Neural cell (in vitro differentiated cells): ENCODE data around the gene PCDHGA7. TPM values are rescaled to one million over a fixed set of nuclear protein-coding genes. Genes with fewer than 3 reads are reported as not detected.
"Not testable (repeated sequence)": the region's sequence is repeated elsewhere in the genome, so short reads cannot be mapped to it uniquely, and the experiment has no call there.

Experiments
- H2AFZ ChIP-seq: fragments of 200-600, 300-800 bp; sonication (generic), shearing (Covaris generic); 2 replicates; pipeline ENCODE4 v1.6.0; 2014; ENCODE audit warnings: low read depth, mild to moderate bottlenecking, antibody characterized with exemption, low read length, moderate library complexity
- H3F3A ChIP-seq: fragments of 200-600 bp; shearing (Covaris generic); 2 replicates; pipeline ENCODE4 v1.6.1; 2016; ENCODE audit warnings: mild to moderate bottlenecking, moderate library complexity, mixed read lengths, antibody characterized with exemption, low read length; ENCODE audit not compliant: insufficient read depth, poor library complexity, severe bottlenecking
- H3K27ac ChIP-seq: fragments of 200-600, 300-800 bp; sonication (generic), shearing (Covaris generic); 2 replicates; pipeline ENCODE4 v1.5.1; 2014; ENCODE audit warnings: mild to moderate bottlenecking, low read length, moderate library complexity
- H3K27me3 ChIP-seq: fragments of 300-800, 200-600 bp; sonication (generic), shearing (Covaris generic); 2 replicates; pipeline ENCODE4 v1.6.0; 2014; ENCODE audit warnings: mild to moderate bottlenecking, low read depth, low read length, moderate library complexity; ENCODE audit not compliant: insufficient read depth
- H3K36me3 ChIP-seq: fragments of 300-800, 200-600 bp; sonication (generic), shearing (Covaris generic); 2 replicates; pipeline ENCODE4 v1.5.1; 2014; ENCODE audit warnings: mild to moderate bottlenecking, antibody characterized with exemption, low read length, moderate library complexity; ENCODE audit not compliant: insufficient read depth
- H3K4me2 ChIP-seq: fragments of 300-800, 200-600 bp; sonication (generic), shearing (Covaris generic); 2 replicates; pipeline ENCODE4 v1.6.0; 2014; ENCODE audit warnings: mild to moderate bottlenecking, low read length
- H3K4me3 ChIP-seq: fragments of 300-800, 200-600 bp; sonication (generic), shearing (Covaris generic); 2 replicates; pipeline ENCODE4 v1.5.1; 2014; ENCODE audit warnings: mild to moderate bottlenecking, low read length, moderate library complexity
- H3K79me2 ChIP-seq: fragments of 200-600 bp; shearing (Covaris generic); replicated peaks from 2 replicates; pipeline ENCODE4 v1.6.0; 2014; ENCODE audit warnings: mild to moderate bottlenecking, low read length, moderate library complexity; ENCODE audit not compliant: insufficient read depth
- H3K9ac ChIP-seq: fragments of 300-800, 200-600 bp; sonication (generic), shearing (Covaris generic); 2 replicates; pipeline ENCODE4 v1.6.1; 2016; ENCODE audit warnings: mild to moderate bottlenecking, low read length, mixed read lengths
- H3K9me2 ChIP-seq: fragments of 200-600 bp; shearing (Covaris generic); 2 replicates; pipeline ENCODE4 v1.6.1; 2016; ENCODE audit warnings: mild to moderate bottlenecking, low read length, mixed read lengths; ENCODE audit not compliant: insufficient read depth
- H3K9me3 ChIP-seq: fragments of 200-600, 300-800 bp; sonication (generic), shearing (Covaris generic); 2 replicates; pipeline ENCODE4 v1.6.1; 2016; ENCODE audit warnings: mild to moderate bottlenecking, mixed run types, low read length, moderate library complexity, mixed read lengths
- H4K20me1 ChIP-seq: fragments of 200-600 bp; shearing (Covaris generic); 2 replicates; pipeline ENCODE4 v1.6.1; 2016; ENCODE audit warnings: mild to moderate bottlenecking, mixed run types; ENCODE audit not compliant: insufficient read depth
- CTCF ChIP-seq: fragments of 450-650 bp; IDR thresholded peaks from 2 replicates; pipeline ENCODE4 v1.5.1; 2014; ENCODE audit warnings: antibody characterized with exemption, mild to moderate bottlenecking, moderate library complexity; ENCODE audit not compliant: poor library complexity, severe bottlenecking
- EP300 ChIP-seq: fragments of 450-650 bp; conservative IDR thresholded peaks from 2 replicates; pipeline ENCODE4 v1.6.1; 2014; ENCODE audit warnings: antibody characterized with exemption, mild to moderate bottlenecking, moderate library complexity; ENCODE audit not compliant: poor library complexity, severe bottlenecking
- EZH2 ChIP-seq: fragments of 200-600, 300-800 bp; shearing (Covaris generic), sonication (generic); IDR thresholded peaks from 2 replicates; pipeline ENCODE4 v1.6.1; 2014; ENCODE audit warnings: antibody characterized with exemption, low read length, borderline replicate concordance, mild to moderate bottlenecking; ENCODE audit not compliant: insufficient read depth, poor library complexity, severe bottlenecking
- MXI1 ChIP-seq: fragments of 450-650 bp; conservative IDR thresholded peaks from 2 replicates; pipeline ENCODE4 v1.6.1; 2014; ENCODE audit warnings: antibody characterized with exemption, mild to moderate bottlenecking; ENCODE audit not compliant: poor library complexity, severe bottlenecking
- POLR2AphosphoS5 ChIP-seq: IDR thresholded peaks from 2 replicates; pipeline ENCODE4 v1.6.1; 2012
- RAD21 ChIP-seq: fragments of 450-650 bp; conservative IDR thresholded peaks from 2 replicates; pipeline ENCODE4 v1.6.1; 2014; ENCODE audit warnings: antibody characterized with exemption, mild to moderate bottlenecking, moderate library complexity
- SMC3 ChIP-seq: fragments of 450-650 bp; conservative IDR thresholded peaks from 2 replicates; pipeline ENCODE4 v1.6.1; 2014; ENCODE audit warnings: antibody characterized with exemption, mild to moderate bottlenecking, moderate library complexity; ENCODE audit not compliant: poor library complexity
- TAF1 ChIP-seq: IDR thresholded peaks from 2 replicates; pipeline ENCODE4 v1.6.1; 2012; ENCODE audit warnings: low read depth
- polyA plus RNA-seq: library from polyadenylated mRNA; depleted of rRNA; stranded (reverse); fragments of >200 nt; gene quantifications from 2 replicates; pipeline ENCODE4 v1.2.3, GENCODE V29; 2014
- TF ChIP-seq, protein P1 (sequence below): IDR thresholded peaks from 2 replicates; pipeline ENCODE4 v1.6.1; 2012; ENCODE audit warnings: borderline replicate concordance

The PCDHGA7 gene
- polyA plus RNA-seq, 1 donor from 2014 or later: not detected

- no peak overlapping the region for H3K9ac ChIP-seq
- peaks cover 3% of the 10 kb centered on the region for H3F3A ChIP-seq
- peak overlapping the region; percentile 45 for H3K27ac ChIP-seq
- no peak overlapping the region for H3K4me2 ChIP-seq
- no peak overlapping the region for H2AFZ ChIP-seq
- H3K79me2 ChIP-seq: peaks cover 66% of the 10 kb centered on the region
- H3K9me2 ChIP-seq: no peaks in the 10 kb centered on the region
- peaks cover 82% of the 10 kb centered on the region for H3K36me3 ChIP-seq
- H3K27me3 ChIP-seq: no peaks in the 10 kb centered on the region
- H4K20me1 ChIP-seq: no peaks in the 10 kb centered on the region
- peak overlapping the region; percentile 66 for H3K4me3 ChIP-seq
- H3K9me3 ChIP-seq: peaks cover 81% of the 10 kb centered on the region
- no peak for TF ChIP-seq RAD21
- no peak for TF ChIP-seq MXI1
- no peak for TF ChIP-seq EZH2
- TF ChIP-seq SMC3: no peak
- no peak for TF ChIP-seq TAF1
- TF ChIP-seq, protein P1, sequence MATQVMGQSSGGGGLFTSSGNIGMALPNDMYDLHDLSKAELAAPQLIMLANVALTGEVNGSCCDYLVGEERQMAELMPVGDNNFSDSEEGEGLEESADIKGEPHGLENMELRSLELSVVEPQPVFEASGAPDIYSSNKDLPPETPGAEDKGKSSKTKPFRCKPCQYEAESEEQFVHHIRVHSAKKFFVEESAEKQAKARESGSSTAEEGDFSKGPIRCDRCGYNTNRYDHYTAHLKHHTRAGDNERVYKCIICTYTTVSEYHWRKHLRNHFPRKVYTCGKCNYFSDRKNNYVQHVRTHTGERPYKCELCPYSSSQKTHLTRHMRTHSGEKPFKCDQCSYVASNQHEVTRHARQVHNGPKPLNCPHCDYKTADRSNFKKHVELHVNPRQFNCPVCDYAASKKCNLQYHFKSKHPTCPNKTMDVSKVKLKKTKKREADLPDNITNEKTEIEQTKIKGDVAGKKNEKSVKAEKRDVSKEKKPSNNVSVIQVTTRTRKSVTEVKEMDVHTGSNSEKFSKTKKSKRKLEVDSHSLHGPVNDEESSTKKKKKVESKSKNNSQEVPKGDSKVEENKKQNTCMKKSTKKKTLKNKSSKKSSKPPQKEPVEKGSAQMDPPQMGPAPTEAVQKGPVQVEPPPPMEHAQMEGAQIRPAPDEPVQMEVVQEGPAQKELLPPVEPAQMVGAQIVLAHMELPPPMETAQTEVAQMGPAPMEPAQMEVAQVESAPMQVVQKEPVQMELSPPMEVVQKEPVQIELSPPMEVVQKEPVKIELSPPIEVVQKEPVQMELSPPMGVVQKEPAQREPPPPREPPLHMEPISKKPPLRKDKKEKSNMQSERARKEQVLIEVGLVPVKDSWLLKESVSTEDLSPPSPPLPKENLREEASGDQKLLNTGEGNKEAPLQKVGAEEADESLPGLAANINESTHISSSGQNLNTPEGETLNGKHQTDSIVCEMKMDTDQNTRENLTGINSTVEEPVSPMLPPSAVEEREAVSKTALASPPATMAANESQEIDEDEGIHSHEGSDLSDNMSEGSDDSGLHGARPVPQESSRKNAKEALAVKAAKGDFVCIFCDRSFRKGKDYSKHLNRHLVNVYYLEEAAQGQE: no peak
- no peak for TF ChIP-seq EP300
- no peak for TF ChIP-seq POLR2AphosphoS5
- no peak for TF ChIP-seq CTCF
These were observed 31.1 kb downstream of the PCDHGA7 start for GRCh38 chr5:141413540-141414069.

- peaks cover 70% of the 10 kb centered on the region for H3K79me2 ChIP-seq
- H3F3A ChIP-seq, H4K20me1 ChIP-seq, H2AFZ ChIP-seq, H3K9me2 ChIP-seq, H3K27ac ChIP-seq, H3K9ac ChIP-seq, H3K4me2 ChIP-seq, H3K27me3 ChIP-seq: not testable (repeated sequence)
- peak overlapping the region; percentile 66 for H3K4me3 ChIP-seq
- H3K9me3 ChIP-seq: peaks cover 81% of the 10 kb centered on the region
- H3K36me3 ChIP-seq: peaks cover 86% of the 10 kb centered on the region
These were observed 32.2 kb downstream of the PCDHGA7 start for GRCh38 chr5:141414548-141415274.

DNA sequence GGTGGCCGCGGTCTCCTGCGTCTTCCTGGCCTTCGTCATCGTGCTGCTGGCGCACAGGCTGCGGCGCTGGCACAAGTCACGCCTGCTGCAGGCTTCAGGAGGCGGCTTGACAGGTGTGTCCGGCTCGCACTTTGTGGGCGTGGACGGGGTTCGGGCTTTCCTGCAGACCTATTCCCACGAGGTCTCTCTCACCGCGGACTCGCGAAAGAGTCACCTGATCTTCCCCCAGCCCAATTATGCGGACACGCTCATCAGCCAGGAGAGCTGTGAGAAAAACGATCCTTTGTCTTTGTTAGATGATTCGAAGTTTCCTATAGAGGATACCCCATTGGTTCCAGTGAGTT is 32.7 kb downstream of the PCDHGA7 start:
- peaks cover 80% of the 10 kb centered on the region for H3K9me3 ChIP-seq
- H4K20me1 ChIP-seq, H3K27ac ChIP-seq, H3K4me2 ChIP-seq, H3K9ac ChIP-seq, H3K27me3 ChIP-seq, H2AFZ ChIP-seq, H3K4me3 ChIP-seq, H3K9me2 ChIP-seq, H3F3A ChIP-seq: not testable (repeated sequence)
- peaks cover 86% of the 10 kb centered on the region for H3K36me3 ChIP-seq
- H3K79me2 ChIP-seq: peaks cover 72% of the 10 kb centered on the region
